ENCODE measurements around the gene WNT6.

The WNT6 gene

DNA sequence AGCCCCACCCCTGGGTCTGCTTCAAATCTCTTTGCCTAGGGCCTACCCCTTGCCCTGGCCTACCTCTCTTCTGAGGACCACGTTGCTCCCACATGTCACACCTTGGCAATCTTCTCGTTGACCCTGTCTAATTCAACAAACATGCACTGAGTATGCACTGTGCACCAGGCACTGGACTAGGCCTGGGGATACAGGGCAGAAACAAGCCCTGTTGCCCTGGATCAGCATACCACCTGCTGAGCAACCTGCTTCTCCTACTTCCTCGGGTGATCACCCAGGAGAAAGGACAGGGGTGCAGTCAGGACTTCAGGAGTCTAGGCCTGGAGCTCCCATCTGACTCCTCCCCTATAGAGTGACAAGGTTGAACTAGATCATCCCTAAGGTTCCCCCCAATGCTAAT is 30.8 kb downstream of the WNT6 start:
- TF ChIP-seq POLR2A (IDR thresholded peaks at IDR 0.05; ENCODE audit: low read depth, low read length) (no peak), TAF1 (IDR thresholded peaks at IDR 0.05; ENCODE audit: borderline replicate concordance, low read depth, low read length) (no peak), POLR2AphosphoS5 (IDR thresholded peaks at IDR 0.05; ENCODE audit: low read depth, low read length) (no peak)
- DNase-seq (ENCODE audit: insufficient read length) (no peak), FAIRE-seq (no peak)

DNA sequence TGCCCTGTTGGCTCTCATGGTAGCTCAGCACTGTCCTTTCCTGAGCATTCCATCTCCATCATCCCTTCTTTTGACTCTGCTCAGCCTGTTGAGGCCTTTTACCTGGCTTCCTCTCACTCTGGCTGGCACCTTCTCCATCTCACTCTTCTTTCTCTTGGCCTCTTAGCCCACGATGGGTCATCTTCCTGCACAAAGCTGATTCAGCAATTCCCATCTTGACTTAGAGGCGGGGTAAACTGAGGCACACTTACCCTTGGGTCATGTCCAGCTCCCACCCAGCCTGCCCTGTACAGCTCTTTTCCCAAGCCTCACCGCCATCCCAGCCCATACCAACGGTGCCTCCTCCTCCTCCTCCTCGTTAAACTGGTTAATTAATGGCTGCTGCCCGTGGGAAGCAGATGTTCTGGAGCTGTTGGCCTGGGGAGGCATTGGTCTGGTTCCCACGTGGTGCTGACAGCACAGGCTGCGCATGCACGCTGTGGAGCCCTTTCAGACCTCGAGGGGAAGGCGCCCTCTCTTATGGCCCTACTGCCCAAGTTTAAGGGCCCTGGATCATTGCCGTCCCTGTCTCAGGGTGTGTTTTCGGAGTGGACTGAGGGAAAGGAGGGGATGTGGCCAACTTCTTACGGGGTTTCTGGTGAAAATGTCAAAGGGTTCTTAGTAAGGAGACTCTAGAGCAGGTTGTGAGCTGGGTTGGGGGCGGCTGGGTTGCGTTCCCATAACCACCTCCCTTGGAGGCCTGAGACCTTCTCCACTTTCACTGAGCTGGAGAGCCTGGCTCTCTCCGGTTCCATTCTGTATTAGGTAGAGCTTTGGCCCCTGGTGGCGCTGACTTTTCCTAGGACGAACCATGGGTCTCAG is 31.9 kb downstream of the WNT6 start:
- no peak for FAIRE-seq
- no peak for DNase-seq (ENCODE audit: insufficient read length)
- no peak for TF ChIP-seq POLR2AphosphoS5 (IDR thresholded peaks at IDR 0.05; ENCODE audit: low read depth, low read length)

DNA sequence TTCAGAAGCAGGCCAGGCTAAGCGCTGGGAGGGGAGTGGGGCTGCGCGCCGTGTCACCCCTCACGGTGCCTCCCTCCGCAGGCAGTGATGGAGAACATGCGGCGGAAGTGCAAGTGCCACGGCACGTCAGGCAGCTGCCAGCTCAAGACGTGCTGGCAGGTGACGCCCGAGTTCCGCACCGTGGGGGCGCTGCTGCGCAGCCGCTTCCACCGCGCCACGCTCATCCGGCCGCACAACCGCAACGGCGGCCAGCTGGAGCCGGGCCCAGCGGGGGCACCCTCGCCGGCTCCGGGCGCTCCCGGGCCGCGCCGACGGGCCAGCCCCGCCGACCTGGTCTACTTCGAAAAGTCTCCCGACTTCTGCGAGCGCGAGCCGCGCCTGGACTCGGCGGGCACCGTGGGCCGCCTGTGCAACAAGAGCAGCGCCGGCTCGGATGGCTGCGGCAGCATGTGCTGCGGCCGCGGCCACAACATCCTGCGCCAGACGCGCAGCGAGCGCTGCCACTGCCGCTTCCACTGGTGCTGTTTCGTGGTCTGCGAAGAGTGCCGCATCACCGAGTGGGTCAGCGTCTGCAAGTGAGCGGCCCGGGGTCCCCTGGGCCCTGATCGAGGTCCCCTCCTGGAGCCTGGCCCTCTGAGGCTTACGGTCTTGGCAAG is 33.2 kb downstream of the WNT6 start:
- peak; percentile 100 for FAIRE-seq
- peak; percentile 78 for DNase-seq (ENCODE audit: insufficient read length)
- TF ChIP-seq TAF1 (IDR thresholded peaks at IDR 0.05; ENCODE audit: borderline replicate concordance, low read depth, low read length), result no peak
- peak; percentile 23; the same call in 1 of the 2 replicates for TF ChIP-seq POLR2AphosphoS5 (IDR thresholded peaks at IDR 0.05; ENCODE audit: low read depth, low read length)
- TF ChIP-seq POLR2A (IDR thresholded peaks at IDR 0.05; ENCODE audit: low read depth, low read length), result peak; percentile 36; the same call in 1 of the 2 replicates

DNA sequence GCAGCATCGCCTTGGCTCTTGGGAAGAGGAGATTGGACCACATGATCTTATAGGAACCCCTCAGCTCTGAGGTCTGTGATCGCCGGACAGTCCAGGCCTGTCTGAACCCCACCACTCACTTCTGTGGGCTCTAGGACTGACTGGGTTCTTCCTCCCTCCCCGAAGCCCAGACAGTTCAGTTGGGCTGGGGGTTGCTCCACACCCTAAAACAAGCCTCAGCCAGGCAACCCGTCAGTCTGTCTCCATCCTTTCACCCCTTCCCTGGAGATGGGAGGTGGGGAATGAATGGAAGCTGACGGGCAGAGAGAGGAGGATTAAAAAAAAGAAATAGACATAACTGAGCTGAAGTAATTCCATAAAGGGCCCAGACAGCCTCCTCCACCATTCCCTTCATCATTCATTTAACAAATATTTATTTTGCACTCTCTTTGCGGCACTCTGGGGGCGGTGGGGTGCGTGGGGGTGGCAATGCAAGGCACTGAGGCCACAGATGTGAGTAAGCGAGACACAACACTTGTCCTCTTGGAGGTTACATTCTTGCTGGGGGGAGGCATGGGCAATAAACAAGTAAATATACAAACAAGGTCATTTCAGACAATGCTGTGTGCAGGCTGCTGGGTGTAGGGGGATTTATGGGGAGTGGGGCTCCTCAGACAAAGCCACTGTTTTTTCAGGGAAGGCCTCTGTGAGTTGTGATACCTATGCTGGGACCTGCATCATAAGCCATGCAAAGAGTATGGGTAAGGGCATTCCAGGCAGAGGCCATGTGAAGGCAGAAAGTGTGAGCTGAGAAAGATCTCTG is 33.9 kb downstream of the WNT6 start:
- FAIRE-seq (peak; percentile 93), DNase-seq (ENCODE audit: insufficient read length) (no peak)
- no peak for TF ChIP-seq TAF1 (IDR thresholded peaks at IDR 0.05; ENCODE audit: borderline replicate concordance, low read depth, low read length)
- TF ChIP-seq POLR2AphosphoS5 (IDR thresholded peaks at IDR 0.05; ENCODE audit: low read depth, low read length), result no peak
- TF ChIP-seq POLR2A (IDR thresholded peaks at IDR 0.05; ENCODE audit: low read depth, low read length), result no peak

DNA sequence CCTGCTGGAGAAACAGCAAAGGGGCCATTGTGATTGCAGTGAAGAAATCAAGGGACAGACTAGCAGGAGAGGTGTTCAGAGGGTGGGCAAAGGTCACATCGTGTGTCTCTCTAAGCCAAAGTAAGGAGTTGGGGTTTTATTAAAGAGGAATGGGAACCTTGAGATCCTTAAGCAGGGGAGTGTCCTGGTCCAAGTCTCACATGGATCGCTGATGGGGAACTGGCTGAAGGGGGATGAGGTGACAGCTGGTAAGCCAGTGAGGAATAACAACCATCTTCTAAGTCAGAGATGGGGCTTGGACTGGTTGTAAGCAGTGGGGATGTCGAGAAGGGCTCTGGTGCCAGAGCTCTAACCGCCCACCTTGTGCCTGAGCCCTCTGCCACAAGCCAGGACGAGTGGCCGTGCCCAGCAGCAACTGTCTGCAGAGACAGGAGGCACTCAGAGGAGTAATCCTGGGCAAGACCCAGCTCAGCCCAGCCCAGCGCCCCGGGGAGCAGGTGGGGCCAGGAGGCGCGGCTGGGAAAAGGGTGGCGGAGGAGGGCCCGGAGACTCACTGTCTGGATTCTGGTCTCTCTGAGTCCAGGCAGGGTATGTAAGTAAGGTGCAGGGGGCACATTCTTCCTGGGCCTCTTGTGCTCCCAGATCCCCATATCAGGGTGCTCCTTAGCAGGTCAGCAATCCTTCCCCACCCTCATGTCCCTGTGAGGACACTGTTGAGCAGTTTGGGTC is 34.7 kb downstream of the WNT6 start:
- DNase-seq (ENCODE audit: insufficient read length) (no peak), FAIRE-seq (peak; percentile 46)
- TF ChIP-seq POLR2A (IDR thresholded peaks at IDR 0.05; ENCODE audit: low read depth, low read length), result 0 out of 2 replicates have a peak, but pooled peaks have one; percentile 28
- no peak for TF ChIP-seq POLR2AphosphoS5 (IDR thresholded peaks at IDR 0.05; ENCODE audit: low read depth, low read length)
- TF ChIP-seq TAF1 (IDR thresholded peaks at IDR 0.05; ENCODE audit: borderline replicate concordance, low read depth, low read length), result no peak

DNA sequence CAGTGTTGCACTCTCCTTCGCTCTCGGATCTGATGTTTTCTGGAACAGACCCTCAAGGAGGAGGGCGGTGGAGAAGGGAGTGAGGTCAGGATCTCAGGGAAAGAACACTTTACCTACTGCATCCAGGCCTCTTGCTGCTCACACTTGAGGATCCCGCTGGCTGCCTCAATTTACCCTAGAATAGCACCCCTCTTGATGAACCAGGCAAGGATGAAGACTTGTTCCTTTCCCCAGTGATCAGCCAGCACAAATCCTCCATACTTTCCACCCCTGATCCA is 35.2 kb downstream of the WNT6 start:
- no peak for TF ChIP-seq TAF1 (IDR thresholded peaks at IDR 0.05; ENCODE audit: borderline replicate concordance, low read depth, low read length)
- TF ChIP-seq POLR2AphosphoS5 (IDR thresholded peaks at IDR 0.05; ENCODE audit: low read depth, low read length), result no peak
- no peak for TF ChIP-seq POLR2A (IDR thresholded peaks at IDR 0.05; ENCODE audit: low read depth, low read length)
- peak; percentile 72 for FAIRE-seq
- no peak for DNase-seq (ENCODE audit: insufficient read length)

DNA sequence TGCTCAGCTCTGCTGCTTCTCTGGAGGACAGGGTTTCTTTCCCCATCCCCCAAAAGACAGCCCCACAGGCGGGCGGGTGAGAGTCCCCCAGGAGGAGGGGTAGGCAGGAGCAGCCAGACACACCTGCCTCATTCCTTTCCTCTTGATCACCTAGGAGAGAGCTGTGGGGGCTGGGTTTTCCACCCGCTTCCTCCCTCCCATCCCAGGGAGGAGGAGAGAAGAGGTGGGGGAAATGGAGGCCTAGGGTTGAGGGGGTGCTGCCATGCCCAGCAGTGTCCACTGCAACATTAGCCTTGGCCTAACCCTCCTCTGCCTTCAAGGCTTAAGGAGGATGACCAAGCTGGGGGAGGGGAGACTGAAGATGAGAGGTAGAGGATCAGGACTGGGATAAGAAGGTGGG is 35.7 kb downstream of the WNT6 start:
- peak; percentile 21 for FAIRE-seq
- TF ChIP-seq TAF1 (IDR thresholded peaks at IDR 0.05; ENCODE audit: borderline replicate concordance, low read depth, low read length) (no peak), POLR2AphosphoS5 (IDR thresholded peaks at IDR 0.05; ENCODE audit: low read depth, low read length) (no peak), POLR2A (IDR thresholded peaks at IDR 0.05; ENCODE audit: low read depth, low read length) (no peak)

DNA sequence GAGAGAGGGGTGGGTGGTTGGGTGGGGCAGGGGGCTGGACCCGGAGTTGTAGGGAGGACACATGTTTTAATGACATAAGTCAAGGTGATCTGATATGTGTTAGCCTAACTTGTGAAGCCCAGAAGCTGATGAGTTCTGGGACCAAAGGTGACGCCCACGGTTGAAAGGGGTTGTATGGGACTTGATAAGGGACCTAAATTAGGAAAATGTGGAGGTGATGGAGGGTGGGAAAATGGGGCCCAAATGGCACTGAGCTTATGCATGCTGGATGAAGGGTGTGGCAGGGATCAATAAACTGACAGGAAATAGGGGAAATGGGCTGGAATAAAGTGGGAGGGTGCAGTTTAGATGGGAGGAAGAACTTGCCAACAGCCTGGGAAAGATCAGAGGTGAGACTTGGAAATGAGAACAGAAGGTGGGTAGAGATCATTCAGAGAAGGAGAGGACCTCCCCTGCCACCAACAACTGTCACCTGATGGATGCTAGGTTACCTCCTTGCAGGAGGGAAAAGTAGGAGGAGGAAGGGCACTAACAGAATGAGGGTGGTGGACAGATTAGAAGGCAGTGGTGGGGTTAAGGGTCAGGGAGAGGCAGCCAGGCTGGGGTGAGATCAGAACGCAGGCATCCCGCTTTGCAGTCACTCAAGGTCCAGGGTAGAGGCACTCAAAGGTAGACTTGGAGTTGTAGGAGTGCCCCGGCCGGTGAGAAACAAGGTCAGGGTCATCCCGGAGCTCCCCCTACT is 36.3 kb downstream of the WNT6 start:
- FAIRE-seq (no peak), DNase-seq (ENCODE audit: insufficient read length) (no peak)
- TF ChIP-seq TAF1 (IDR thresholded peaks at IDR 0.05; ENCODE audit: borderline replicate concordance, low read depth, low read length) (no peak), POLR2A (IDR thresholded peaks at IDR 0.05; ENCODE audit: low read depth, low read length) (no peak), POLR2AphosphoS5 (IDR thresholded peaks at IDR 0.05; ENCODE audit: low read depth, low read length) (no peak)

More for the DNA sequence above, 35.7 kb downstream of the WNT6 start:
- DNase-seq (ENCODE audit: insufficient read length), result no peak

DNA sequence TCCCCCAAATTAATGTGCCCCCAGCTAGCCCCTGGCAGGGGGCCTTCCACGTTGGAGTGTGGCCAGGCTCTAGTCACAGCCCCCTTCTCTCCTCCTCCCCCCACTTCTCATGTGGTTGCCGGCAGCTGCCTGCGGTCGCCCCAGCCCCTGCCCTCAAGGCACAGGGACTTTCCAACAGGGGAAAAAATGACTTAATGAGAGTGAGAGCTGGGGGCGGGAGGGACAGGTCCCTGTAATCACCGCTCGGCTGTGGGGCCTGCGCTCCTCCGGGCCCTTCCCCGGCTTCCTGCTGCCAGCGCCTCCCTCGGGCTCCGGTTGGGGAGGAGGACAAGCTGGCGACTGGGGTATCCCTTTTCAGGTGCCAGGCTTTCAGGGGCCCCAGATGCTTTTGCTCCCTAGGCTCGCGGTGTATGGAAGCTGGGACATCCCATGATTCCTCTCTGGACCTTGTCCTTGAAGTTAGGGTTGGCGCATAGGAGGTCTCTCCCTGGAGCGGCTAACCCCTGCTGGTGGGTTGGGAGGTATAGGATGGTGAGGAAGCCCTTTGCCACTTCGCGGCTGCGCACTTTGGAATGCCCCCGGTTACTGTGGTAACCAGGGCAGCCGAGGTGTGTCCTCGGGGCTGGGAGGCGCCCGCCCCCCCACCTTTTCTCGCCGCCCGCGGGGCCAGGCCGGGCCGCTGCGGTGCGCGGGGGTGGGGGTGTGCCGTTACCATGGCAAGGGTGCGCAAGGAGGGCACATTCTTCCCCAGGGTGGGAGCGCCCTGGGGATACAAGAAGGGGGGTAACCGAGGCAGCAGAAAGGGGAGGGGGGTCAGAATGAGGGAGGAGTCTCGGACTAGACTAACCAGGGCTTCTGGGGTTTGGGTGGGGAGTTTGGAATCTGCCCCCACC is 37.1 kb downstream of the WNT6 start:
- FAIRE-seq, result peak; percentile 97
- peak; percentile 61 for TF ChIP-seq POLR2A (IDR thresholded peaks at IDR 0.05; ENCODE audit: low read depth, low read length)
- 0 out of 2 replicates have a peak, but pooled peaks have one; percentile 24 for TF ChIP-seq TAF1 (IDR thresholded peaks at IDR 0.05; ENCODE audit: borderline replicate concordance, low read depth, low read length)
- TF ChIP-seq POLR2AphosphoS5 (IDR thresholded peaks at IDR 0.05; ENCODE audit: low read depth, low read length), result peak; percentile 57; the same call in 1 of the 2 replicates
- DNase-seq (ENCODE audit: insufficient read length), result peak; percentile 80
